Loucy (cell line): ENCODE measurements around the gene SPATA24.
"Not testable (repeated sequence)": the region's sequence is repeated elsewhere in the genome, so short reads cannot be mapped to it uniquely, and the experiment has no call there.

Source experiments
- H2AFZ ChIP-seq: fragments of 200-600 bp; sonication (generic); 2 replicates; pipeline ENCODE4 v1.6.0; 2016; ENCODE audit warnings: antibody characterized with exemption, mild to moderate bottlenecking, low read length, moderate library complexity
- H3F3A ChIP-seq: fragments of 200-600 bp; 2 replicates; pipeline ENCODE4 v1.6.0; 2016; ENCODE audit warnings: antibody characterized with exemption, low read depth, mild to moderate bottlenecking
- H3K27me3 ChIP-seq: fragments of 200-600 bp; sonication (generic); 2 replicates; pipeline ENCODE4 v1.6.1; 2014; ENCODE audit warnings: low read length, mild to moderate bottlenecking; ENCODE audit not compliant: insufficient read depth, poor library complexity, severe bottlenecking
- H3K36me3 ChIP-seq: fragments of 200-600 bp; sonication (generic); 2 replicates; pipeline ENCODE4 v1.6.1; 2016; ENCODE audit warnings: low read length; ENCODE audit not compliant: insufficient read depth
- H3K4me1 ChIP-seq: fragments of 200-600 bp; sonication (generic); 2 replicates; pipeline ENCODE4 v1.5.1; 2014; ENCODE audit warnings: low read length, mild to moderate bottlenecking; ENCODE audit not compliant: insufficient read depth, poor library complexity, severe bottlenecking
- H3K4me2 ChIP-seq: fragments of 200-600 bp; sonication (generic); 2 replicates; pipeline ENCODE4 v1.6.0; 2014; ENCODE audit warnings: antibody characterized with exemption, low read length, low read depth, mild to moderate bottlenecking; ENCODE audit not compliant: poor library complexity, severe bottlenecking
- H3K4me3 ChIP-seq: fragments of 200-600 bp; sonication (generic); 2 replicates; pipeline ENCODE4 v1.5.1; 2014; ENCODE audit warnings: low read length, mild to moderate bottlenecking, mixed read lengths; ENCODE audit not compliant: poor library complexity, severe bottlenecking
- H3K79me2 ChIP-seq: fragments of 200-600 bp; sonication (generic); 2 replicates; pipeline ENCODE4 v1.6.1; 2014; ENCODE audit warnings: low read length; ENCODE audit not compliant: insufficient read depth
- H3K9ac ChIP-seq: fragments of 200-600 bp; sonication (generic); 2 replicates; pipeline ENCODE4 v1.6.0; 2014; ENCODE audit warnings: mild to moderate bottlenecking, low read depth, low read length, moderate library complexity; ENCODE audit not compliant: poor library complexity, severe bottlenecking
- H3K9me2 ChIP-seq: fragments of 200-600 bp; sonication (generic); replicated peaks from 2 replicates; pipeline ENCODE4 v1.6.1; 2016; ENCODE audit warnings: low read depth, low read length, mixed read lengths
- H3K9me3 ChIP-seq: fragments of 200-600 bp; sonication (generic); 2 replicates; pipeline ENCODE4 v1.6.1; 2014; ENCODE audit warnings: mild to moderate bottlenecking, antibody characterized with exemption, low read length, low read depth; ENCODE audit not compliant: insufficient read depth
- H4K20me1 ChIP-seq: fragments of 200-600 bp; sonication (generic); 2 replicates; pipeline ENCODE4 v1.6.0; 2014; ENCODE audit warnings: antibody characterized with exemption, low read length, mild to moderate bottlenecking; ENCODE audit not compliant: insufficient read depth, poor library complexity, severe bottlenecking
- EZH2phosphoT487 ChIP-seq: fragments of 200-600 bp; IDR thresholded peaks from 2 replicates; pipeline ENCODE4 v1.6.1; 2018; ENCODE audit warnings: antibody characterized with exemption, mild to moderate bottlenecking, moderate library complexity, borderline replicate concordance
- TF ChIP-seq, protein P1 (sequence below): fragments of 200-600 bp; sonication (generic); conservative IDR thresholded peaks from 2 replicates; pipeline ENCODE4 v1.5.1; 2014; ENCODE audit warnings: mild to moderate bottlenecking, antibody characterized with exemption, low read length

Gene SPATA24

DNA sequence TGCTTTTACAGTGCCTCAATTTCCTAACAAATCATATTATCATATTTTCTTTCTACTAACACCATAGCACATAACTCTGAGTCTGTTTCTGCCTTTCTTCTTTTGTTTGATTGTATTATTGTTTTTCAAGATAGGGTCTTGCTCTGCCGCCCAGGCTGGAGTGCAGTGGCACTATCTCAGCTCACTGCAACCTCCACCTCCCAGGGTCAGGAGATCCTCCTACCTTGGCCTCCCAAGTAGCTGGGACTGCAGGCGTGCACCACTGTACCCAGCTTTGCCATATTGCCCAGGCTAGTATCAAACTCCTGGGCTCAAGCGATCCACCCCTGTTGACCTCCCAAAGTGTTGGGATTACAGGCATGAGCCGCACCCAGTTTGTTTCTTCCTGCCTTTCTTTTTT, 43.5 kb downstream of the SPATA24 start:
- no peaks in the 10 kb centered on the region for H3K9me2 ChIP-seq
- H3K9me3 ChIP-seq: no peaks in the 10 kb centered on the region
- TF ChIP-seq EZH2phosphoT487: no peak
- TF ChIP-seq, protein P1, sequence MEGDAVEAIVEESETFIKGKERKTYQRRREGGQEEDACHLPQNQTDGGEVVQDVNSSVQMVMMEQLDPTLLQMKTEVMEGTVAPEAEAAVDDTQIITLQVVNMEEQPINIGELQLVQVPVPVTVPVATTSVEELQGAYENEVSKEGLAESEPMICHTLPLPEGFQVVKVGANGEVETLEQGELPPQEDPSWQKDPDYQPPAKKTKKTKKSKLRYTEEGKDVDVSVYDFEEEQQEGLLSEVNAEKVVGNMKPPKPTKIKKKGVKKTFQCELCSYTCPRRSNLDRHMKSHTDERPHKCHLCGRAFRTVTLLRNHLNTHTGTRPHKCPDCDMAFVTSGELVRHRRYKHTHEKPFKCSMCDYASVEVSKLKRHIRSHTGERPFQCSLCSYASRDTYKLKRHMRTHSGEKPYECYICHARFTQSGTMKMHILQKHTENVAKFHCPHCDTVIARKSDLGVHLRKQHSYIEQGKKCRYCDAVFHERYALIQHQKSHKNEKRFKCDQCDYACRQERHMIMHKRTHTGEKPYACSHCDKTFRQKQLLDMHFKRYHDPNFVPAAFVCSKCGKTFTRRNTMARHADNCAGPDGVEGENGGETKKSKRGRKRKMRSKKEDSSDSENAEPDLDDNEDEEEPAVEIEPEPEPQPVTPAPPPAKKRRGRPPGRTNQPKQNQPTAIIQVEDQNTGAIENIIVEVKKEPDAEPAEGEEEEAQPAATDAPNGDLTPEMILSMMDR: no peak
- no peak overlapping the region for H2AFZ ChIP-seq
- H3K36me3 ChIP-seq: peaks cover 35% of the 10 kb centered on the region
- no peaks in the 10 kb centered on the region for H3K27me3 ChIP-seq
- H3K4me2 ChIP-seq: no peak overlapping the region
- H3K79me2 ChIP-seq: peaks cover 82% of the 10 kb centered on the region
- no peaks in the 10 kb centered on the region for H3F3A ChIP-seq
- H4K20me1 ChIP-seq: peaks cover 69% of the 10 kb centered on the region
- H3K4me3 ChIP-seq: no peak overlapping the region
- no peaks in the 10 kb centered on the region for H3K4me1 ChIP-seq
- H3K9ac ChIP-seq: no peak overlapping the region

DNA sequence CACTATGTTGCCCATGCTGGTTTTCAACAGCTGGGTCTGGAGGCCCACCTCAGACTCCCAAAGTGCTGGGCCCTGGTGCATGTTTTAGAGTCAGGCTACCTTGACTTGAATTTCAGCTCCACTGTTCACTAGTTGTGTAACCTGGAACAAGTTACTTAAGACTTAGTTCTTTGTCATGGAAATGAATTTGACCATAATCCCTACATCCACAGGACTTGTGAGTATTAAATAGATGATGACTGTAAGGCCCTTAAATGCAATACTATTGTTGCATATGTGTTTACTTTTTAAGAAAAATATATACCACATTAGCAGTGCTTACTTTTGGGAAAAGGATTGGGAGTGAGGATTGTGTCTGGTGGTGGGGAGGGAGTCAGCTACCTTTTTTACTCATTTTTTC, 45.8 kb downstream of the SPATA24 start:
- Histone ChIP-seq H3F3A (no peaks in the 10 kb centered on the region), H3K4me1 (no peaks in the 10 kb centered on the region), H3K9me3 (no peaks in the 10 kb centered on the region), H4K20me1 (peaks cover 82% of the 10 kb centered on the region), H3K9me2 (no peaks in the 10 kb centered on the region), H2AFZ (no peak overlapping the region), H3K36me3 (peaks cover 29% of the 10 kb centered on the region), H3K27me3 (no peaks in the 10 kb centered on the region), H3K4me3 (no peak overlapping the region), H3K4me2 (no peak overlapping the region), H3K79me2 (peaks cover 97% of the 10 kb centered on the region), H3K9ac (no peak overlapping the region)
- TF ChIP-seq, protein P1: no peak
- TF ChIP-seq EZH2phosphoT487: no peak

DNA sequence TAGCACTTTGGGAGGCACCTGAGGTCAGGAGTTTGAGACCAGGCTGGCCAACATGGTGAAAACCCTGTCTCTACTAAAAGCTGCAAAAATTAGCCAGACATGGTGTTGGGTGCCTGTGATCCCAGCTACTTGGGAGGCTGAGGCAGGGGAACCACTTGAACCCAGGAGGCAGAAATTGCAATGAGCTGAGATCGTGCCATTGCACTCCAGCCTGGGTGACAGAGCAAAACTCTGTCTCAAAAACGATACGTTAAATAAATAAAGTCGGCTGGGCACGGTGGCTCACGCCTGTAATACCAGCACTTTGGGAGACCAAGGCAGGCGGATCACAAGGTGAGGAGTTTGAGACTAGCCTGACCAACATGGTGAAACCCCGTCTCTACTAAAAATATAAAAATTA, 48.0 kb downstream of the SPATA24 start:
- not testable (repeated sequence) for H3K4me2 ChIP-seq
- peaks cover 87% of the 10 kb centered on the region for H4K20me1 ChIP-seq

DNA sequence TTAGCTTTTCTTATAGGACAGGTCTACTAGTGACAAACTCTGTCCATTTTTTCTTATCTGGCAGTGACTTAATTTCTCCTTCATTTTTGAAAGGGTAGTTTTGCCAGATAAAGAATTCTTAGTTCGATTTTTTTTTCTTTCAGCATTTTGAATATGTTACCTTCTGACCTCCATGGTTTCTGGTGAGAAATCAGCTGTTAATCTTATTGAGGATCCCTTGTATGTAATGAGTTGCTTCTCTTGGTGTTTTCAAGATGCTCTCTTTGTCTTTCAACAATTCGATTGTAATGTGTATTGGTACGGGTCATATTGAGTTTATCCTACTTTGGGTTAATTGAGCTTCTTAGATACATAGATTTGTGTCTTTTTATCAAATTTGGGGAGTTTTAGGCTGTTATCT, 49.7 kb downstream of the SPATA24 start:
- Histone ChIP-seq H3K9me2 (no peaks in the 10 kb centered on the region), H3K9me3 (no peaks in the 10 kb centered on the region), H2AFZ (no peak overlapping the region), H3K27me3 (no peaks in the 10 kb centered on the region), H3F3A (no peaks in the 10 kb centered on the region; the same call in 1 of the 2 replicates), H3K36me3 (peaks cover 31% of the 10 kb centered on the region), H3K4me2 (no peak overlapping the region), H4K20me1 (peaks cover 88% of the 10 kb centered on the region), H3K4me1 (no peaks in the 10 kb centered on the region), H3K79me2 (peaks cover 100% of the 10 kb centered on the region), H3K9ac (no peak overlapping the region), H3K4me3 (no peak overlapping the region)
- TF ChIP-seq, protein P1: no peak
- no peak for TF ChIP-seq EZH2phosphoT487

More for the DNA sequence above, 48.0 kb downstream of the SPATA24 start:
- not testable (repeated sequence) for H3K4me1 ChIP-seq, H3K9me2 ChIP-seq, H3F3A ChIP-seq, H3K4me3 ChIP-seq, H3K27me3 ChIP-seq, H3K9me3 ChIP-seq, H3K9ac ChIP-seq, H2AFZ ChIP-seq
- peaks cover 100% of the 10 kb centered on the region for H3K79me2 ChIP-seq
- peaks cover 31% of the 10 kb centered on the region for H3K36me3 ChIP-seq

DNA sequence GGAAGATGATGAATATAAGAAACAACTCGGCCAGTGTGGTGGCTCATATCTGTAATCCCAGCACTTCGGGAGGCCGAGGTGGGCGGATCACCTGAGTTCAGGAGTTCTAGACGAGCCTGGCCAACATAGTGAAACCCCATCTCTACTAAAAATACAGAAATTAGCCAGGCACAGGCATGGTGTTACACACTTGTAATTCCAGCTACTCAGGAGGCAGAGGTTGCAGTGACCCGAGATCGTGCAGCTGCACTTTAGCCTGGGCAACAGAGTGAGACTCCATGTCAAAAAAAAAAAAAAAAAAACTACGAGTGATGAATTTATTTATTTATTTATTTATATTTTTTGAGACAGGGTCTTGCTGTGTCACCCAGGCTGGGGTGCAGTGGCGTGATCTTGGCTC, 56.0 kb downstream of the SPATA24 start:
- not testable (repeated sequence) for H3K4me3 ChIP-seq, H3K27me3 ChIP-seq, H3K9me3 ChIP-seq, H3F3A ChIP-seq, H3K9me2 ChIP-seq, H3K9ac ChIP-seq, H2AFZ ChIP-seq, H3K4me2 ChIP-seq, H3K36me3 ChIP-seq
- H4K20me1 ChIP-seq: peaks cover 87% of the 10 kb centered on the region
- H3K79me2 ChIP-seq: peaks cover 100% of the 10 kb centered on the region
- H3K4me1 ChIP-seq: peaks cover 22% of the 10 kb centered on the region
